Hepatocyte (in vitro differentiated cells): ENCODE results near the gene TSFM.

ENCODE experiments used
- CTCF ChIP-seq: fragments of 200-600 bp; sonication (generic); IDR thresholded peaks from 2 replicates; pipeline ENCODE4 v1.5.1; 2016; ENCODE audit warnings: antibody characterized with exemption, mild to moderate bottlenecking; ENCODE audit not compliant: poor library complexity
- EZH2 ChIP-seq: fragments of 200-600 bp; sonication (generic); IDR thresholded peaks from 2 replicates; pipeline ENCODE4 v1.6.1; 2016; ENCODE audit warnings: antibody characterized with exemption, mild to moderate bottlenecking, borderline replicate concordance
- EZH2phosphoT487 ChIP-seq: fragments of 200-600 bp; sonication (generic); IDR thresholded peaks from one replicate; pipeline ENCODE4 v1.6.1; 2018; ENCODE audit warnings: antibody characterized with exemption, mild to moderate bottlenecking, low read depth, moderate library complexity; ENCODE audit not compliant: unreplicated experiment, severe bottlenecking

- no peak for TF ChIP-seq CTCF
- no peak for TF ChIP-seq EZH2
- TF ChIP-seq EZH2phosphoT487, result no peak
Measured at GRCh38 chr12:57837864-57838562, 55.4 kb downstream of the TSFM start.
